ENCODE data around the gene ANKH.

The ANKH gene

DNA sequence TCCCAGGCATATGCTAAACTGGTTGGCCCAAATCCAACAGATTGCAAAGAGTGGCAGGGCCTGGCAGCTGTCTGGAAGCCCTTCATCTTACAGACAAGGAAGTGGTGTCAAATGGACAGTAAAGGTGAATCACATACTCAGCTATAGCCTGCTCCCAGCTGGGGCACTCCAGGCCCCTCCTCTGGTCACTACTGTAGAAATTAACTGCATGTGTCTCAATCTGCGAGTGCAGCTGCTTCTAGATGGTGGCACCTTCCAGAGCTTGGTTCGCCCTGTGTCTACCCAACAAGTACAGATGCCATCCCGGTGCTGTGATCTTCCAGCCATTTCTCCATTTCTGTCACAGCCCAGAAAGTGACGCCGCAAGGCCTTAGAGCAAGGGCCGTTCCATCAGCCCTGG lies 156.9 kb downstream of the ANKH start:
- DNase-seq (ENCODE audit: low read depth in 2 of 2) = no peak

DNA sequence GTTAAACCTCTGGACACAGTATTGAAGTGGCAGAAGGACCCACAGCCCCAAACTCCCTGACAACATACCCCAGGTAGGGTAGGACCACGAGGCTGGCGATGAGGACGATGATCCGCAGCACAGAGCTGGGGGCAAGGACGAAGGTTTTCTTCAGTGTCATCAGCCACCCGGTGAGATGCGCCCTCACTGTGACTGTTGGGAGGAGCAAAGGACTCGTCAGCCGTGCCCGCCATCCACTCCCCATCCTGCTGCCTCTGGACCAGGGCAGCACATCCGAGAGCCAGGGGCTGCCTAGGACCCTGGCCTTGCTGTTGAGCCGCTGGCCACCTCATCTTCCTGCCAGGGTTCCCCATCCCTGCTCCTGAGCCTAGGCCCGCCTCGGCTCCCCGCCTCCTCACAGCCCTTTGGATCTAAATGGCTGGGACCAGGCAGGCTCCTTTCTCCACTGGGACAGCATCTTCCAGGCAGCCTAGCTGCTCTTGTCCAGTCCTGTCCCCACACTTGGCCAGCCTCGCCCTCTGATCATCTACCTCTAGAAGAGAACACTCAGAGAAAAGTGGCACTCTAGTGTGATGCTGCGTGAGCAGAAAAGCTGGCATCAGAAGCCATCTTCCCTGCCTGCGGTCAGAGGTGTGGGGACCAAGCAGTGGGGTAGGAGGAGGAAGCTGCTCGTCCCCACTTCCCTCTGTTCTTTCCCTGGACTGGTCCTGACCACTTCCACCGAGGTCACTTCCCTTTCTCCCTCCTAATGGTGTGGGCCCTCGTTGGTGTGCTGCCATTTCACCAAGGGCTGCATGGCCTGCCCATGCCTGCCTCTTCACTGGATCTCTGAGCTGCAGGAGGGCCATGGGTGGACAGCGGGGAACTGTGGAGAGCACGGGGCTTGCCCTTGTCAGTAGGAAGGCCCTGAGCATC lies 157.8 kb downstream of the ANKH start:
- DNase-seq (ENCODE audit: low read depth in 2 of 2) = no peak

DNA sequence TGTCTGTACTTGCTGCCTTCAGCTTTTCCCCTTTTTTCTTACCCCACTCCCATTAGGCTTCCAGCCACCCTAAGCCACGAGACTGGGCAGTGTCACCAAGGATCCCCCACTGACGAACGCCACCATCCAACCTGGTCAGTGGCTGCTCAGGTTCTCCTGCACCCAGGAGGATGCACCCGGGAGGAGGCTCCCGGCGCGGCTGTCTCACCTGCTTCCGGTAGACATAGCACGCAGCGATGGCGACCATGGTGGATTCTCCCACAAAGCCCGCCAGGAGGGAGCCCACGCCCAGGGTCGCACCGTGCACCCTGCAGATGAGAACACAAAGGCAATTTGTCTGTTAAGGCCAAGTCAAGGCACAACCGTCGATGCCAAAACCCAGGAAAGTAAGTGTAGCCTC lies 158.9 kb downstream of the ANKH start:
- no peak for DNase-seq (ENCODE audit: low read depth in 2 of 2)

DNA sequence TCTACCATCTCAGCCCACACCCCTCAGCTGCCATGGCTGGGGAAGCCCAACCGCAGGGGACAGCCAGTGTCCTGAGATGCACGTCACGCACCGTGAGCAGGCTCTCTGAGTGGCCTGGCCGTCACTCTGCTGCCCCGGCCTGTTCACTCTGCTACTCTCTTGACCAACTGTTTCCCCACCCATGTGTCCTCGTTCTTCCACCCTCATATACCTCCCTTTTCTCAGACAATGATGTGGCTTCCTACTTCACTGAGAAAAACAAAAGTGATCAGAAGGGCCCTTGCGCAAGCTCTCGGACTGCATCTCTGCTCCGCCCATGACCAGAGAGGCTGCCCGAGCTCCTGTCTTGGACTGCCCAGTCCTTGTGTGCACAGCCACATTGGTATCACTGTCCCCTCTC lies 159.4 kb downstream of the ANKH start:
- no peak for DNase-seq (ENCODE audit: low read depth in 2 of 2)

DNA sequence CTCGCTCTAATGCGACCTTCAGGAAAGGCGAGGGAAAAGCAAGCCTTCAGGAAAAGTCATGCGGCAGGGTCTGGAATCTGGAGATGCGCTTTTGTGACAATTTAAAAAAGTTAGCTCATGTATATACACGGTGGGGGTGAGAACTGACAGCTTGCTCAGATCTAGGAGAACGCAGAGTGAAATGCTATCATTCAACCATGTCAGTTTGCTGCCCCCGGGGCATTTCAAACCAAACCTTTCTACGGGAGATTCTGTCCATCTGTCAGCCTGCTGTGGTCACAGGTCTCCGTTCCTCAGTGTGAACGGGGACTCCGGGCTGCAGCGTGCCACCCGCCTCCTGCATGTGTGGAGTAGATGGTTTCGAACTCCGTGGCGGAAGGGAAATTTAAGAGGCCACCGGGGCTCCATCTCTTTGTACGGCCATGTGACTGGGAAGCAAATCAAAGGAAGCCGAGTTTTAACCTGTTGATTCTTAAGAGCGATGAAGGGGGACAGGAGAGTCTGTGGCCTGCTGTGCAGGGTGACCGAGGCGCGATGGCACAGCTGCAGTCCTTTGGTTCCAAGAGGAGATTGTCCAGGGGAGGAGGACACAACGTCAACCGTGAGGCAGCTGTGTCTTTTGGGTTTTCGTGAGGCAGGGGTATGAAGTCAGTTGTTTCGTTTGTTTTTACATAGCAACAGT lies 161.1 kb downstream of the ANKH start:
- DNase-seq (ENCODE audit: low read depth in 2 of 2) = no peak

DNA sequence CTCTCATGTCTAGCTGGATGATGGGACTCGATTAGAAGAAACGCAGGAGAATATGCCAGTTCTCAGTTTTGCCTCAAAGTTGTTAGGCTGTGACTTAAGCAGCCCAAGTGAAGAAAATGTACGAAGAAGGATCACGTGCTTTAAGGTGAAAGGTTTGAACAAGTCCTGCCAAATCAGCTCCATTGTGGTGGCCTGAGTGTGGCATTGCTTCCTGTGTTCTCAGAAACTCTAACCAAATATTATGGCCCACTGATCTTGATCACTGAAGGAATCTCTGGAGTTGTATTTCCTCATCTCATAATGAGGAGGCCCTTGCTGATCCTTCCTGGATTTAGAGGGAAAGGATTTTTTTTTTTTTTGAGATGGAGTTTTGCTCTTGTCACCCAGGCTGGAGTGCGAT lies 163.0 kb downstream of the ANKH start:
- DNase-seq (ENCODE audit: low read depth in 2 of 2) = no peak

DNA sequence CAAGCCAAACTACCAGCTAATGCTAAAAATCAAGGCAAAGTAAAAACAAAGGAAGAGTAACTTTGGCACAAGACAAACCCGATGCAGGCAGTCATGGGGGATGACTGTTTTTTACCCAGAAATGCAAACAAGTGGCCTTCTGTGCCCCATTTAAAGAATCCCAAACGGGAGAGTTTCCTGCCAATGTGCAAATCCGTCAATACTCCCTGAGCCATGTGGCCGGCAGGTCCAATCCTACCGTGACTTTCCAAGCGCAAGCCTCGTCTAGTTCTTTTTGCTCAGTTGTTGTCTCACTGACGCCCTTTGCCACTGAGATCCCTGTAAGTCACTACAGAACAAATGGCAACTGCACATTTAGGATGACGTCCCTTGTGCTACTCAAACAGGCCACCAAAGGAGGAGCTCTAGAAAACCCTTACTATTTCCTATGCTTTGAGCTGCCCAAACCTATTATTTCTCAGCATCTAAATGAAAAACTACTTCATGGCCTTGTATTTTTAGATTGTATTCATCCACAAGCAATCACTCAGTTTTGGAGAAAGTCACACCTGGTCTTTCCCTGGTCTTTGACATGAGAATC lies 163.7 kb downstream of the ANKH start:
- DNase-seq (ENCODE audit: low read depth in 2 of 2) = no peak

DNA sequence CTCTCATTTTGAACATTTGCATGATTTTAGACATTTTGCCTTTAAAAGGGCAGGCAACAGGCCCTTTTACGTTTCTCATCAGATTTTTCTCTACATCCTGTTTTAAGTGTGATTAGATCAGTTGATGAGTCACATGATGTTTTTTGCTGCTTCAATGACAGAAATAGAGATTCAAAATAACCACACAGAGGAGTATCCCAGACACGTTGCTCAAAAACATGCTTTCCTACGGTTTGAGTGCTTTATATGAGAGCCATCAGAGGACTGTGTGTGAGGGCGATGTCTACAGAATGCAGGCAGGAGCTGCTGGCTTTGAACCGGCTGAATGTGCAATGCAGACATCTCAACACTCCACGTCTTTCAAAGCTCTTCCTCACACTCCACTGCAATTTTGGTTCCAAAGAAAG lies 165.0 kb downstream of the ANKH start:
- no peak for DNase-seq (ENCODE audit: low read depth in 2 of 2)

DNA sequence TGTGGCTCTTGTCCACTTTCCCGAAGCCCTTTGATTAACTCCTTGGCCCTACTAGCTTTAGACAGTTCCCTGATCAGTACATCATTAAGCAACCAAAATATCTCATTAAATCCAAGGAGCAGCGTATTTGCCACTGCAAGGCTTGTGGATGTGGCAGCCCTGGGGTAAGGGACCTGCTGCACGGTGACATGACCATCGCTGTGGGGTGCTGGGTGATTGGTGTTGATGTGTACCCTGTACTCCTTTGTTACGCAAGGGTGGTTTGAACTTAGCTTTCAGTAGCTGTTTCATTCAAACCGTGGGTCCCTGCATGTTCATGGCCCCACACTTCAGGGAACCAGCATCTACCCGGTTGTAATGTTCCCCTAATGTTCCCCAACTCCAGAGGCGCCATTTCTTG lies 166.0 kb downstream of the ANKH start:
- DNase-seq (ENCODE audit: low read depth in 2 of 2) = no peak

DNA sequence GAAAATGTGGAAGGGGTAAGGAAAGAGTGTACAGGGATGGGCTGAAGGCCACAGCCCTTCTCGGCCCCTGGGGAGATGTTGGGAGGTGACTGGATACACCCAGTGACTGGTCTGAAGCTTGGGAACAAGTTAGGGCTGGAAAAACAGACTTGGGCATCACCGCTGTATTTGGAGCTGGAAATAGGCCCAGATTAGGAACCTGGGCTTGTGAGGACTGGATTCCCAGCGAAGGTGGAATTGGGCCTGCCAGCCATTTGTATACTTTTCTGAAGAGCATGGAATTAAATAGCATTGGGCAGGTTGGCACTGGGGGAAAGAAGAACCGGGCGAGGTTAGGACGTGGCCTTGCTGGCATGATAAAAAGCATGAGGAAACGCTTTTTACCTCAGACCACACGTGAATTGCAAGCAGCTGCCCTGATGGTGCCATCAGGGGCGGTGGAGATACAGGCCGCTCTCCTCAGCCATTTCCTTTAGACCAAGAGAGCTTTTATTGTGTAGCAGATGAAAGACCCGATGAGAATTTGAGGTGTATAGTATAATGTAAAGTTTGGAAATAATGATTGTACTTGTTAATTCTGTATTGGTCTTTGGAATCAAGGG lies 169.2 kb downstream of the ANKH start:
- DNase-seq (ENCODE audit: low read depth in 2 of 2) = no peak

DNA sequence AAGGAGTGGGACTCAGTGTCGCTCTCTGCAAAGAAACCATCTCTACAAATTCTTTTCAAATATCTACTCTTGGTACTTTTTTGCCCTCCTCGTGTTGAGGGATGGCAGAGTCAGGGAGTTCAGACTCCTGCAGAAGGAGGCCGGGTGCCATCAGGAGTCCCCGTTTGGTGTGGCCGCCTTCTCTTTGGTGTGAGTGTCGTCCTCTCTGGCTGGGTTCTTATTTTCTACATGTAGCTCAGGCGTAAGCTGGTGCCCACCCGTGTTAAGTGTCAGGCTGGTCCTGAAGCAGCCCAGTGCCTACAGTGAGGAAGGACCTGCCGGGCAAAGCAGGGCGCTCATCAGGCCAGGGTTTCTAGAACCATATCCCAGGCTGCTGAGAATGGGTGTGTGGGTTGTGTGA lies 170.0 kb downstream of the ANKH start:
- no peak for DNase-seq (ENCODE audit: low read depth in 2 of 2)

DNA sequence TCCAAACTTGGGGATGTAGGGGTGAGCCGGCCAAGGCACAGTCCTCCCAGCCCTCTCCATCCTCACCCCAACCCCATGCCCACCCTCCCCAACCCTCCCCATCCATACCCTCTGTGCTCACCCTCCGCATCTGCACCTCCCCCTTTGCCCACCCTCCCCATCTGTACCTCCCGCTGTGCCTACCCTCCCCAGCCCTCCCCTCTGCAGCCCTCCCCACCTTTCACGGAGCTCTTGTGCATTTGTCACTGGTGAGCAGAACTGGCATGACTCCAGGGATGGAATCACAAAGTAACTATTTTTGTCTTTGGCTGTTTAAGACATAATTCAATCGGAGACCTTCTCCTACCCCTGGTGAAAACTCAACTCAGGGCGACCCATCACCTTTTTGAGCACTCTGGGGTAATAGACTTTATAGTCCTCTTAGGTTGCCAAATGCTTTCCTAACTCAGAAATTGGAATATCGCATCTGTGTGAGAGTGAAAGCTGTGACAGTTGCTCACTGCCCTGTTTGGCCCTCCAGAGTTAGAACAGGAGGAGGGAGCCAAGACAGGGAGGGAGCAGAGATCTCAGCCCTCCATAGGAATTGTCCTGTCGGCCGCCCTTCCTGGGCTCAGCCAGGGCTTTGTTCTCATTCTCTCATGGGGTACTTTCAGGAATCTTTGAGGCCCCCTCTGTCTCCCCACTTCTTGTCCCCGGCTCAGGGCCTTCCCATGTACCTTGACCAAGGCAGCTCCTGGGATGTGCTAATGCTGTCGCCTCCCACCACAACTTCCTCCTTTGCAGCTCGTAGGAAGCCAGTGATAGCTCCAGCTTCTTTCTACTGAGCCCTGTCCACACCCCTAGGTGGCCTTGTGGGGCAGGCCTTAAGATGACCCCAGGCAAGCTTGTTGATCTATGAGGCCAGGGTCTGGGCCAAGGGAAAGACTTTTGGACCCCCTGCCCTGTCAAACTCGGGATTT lies 170.8 kb downstream of the ANKH start:
- no peak for DNase-seq (ENCODE audit: low read depth in 2 of 2)

DNA sequence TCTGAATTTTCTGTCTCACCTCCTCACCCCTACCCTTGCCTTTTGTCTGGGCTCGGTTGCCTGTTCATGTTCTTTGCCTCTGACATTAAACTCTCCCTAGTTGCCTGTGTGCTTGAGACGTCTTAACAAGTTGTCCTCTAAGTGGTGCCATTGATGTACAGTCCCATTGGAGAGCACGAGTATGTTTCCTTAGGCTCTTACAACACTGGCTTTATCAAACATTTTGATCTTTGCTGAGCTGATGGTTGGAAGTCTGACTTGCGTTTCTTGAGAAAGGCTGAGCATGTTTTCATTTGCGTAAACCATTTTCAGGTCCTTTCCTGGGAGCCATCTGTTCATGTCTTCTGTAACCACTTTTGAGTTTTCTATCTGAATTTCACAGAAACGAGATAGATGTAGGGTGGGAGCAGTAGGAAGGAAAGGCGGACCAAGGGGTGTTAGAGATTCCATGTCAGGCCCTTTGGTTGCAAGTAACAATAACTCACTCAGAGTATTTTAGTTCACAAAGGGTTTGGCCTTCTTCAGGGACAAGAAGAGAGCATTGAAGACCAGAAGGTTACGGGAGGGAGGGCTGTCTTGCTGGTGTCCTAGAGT lies 171.7 kb downstream of the ANKH start:
- DNase-seq (ENCODE audit: low read depth in 2 of 2) = no peak

DNA sequence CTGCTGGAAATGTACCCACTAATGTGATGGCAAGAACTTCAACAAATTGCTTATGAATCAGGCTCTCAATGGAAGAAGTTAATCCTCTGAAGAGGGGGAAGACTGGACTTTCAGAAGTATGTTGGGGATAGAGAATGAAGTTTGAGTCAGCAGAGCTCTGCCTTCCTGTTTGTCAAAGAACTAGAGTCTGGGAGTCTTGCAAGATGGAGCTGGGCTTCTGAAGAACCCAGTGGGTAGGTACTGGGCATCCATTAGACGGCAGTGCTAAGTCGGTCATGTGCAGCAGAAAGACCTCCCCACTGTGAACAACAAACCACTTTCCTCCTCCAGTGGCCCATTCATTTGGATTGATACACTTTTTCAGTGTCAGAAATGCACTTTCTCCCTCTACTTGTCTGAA lies 172.4 kb downstream of the ANKH start:
- DNase-seq (ENCODE audit: low read depth in 2 of 2) = no peak

DNA sequence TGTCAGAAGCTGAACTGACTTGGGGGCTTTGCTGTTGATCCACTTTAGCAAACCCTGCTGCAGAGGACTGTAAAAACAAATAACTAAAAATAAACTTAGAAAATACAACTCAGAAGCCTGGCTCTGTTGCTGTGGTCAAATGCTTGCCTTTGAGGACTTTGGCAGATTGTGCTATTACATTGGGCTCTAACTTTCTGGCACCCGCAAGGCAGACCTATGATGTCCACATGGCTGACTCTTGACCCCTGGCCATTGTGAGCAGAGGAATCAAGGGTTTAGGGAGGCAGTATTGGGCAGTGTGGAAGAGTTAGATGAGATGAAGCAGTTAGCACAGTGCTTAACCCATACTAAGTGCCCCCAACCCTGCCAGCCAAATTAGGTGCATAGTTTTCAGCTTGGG lies 173.1 kb downstream of the ANKH start:
- no peak for DNase-seq (ENCODE audit: low read depth in 2 of 2)

DNA sequence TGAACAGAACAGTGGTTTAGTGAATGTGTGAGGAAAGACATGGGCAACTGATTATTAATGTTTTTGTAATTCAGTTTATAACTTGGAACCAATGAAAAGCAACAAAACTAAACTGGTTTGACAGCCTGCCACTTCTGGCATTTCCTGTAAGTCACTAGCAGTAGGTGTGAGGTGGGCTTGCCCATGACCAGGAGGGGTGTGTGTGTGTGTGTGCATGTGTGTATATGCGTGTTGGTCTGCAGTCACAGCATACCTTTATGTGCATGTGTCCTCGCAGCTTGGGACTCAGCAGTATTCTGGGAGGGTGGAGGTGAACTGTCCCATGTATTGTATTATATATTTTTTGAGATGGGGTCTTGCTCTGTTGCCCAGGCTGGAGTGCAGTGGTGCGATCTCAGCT lies 174.7 kb downstream of the ANKH start:
- no peak for DNase-seq (ENCODE audit: low read depth in 2 of 2)

DNA sequence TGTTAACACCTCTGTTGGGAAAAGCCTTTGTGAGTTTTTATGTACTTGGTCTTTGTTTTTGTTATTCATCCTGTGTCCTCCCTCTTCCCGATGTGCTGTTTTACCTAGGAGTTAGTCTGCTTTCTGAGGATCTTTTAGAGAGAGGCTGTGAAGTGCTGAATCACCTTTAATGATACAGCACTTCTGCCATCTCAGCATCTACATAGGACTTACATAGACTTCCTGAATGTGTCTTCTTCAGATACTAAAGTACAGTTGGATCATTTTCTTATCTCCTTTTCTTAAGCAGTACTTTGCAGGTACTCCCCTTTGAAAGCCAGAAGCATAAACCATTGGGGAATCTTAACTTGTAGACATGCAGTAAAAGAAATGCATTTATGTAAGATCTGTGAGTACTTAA lies 175.5 kb downstream of the ANKH start:
- no peak for DNase-seq (ENCODE audit: low read depth in 2 of 2)

DNA sequence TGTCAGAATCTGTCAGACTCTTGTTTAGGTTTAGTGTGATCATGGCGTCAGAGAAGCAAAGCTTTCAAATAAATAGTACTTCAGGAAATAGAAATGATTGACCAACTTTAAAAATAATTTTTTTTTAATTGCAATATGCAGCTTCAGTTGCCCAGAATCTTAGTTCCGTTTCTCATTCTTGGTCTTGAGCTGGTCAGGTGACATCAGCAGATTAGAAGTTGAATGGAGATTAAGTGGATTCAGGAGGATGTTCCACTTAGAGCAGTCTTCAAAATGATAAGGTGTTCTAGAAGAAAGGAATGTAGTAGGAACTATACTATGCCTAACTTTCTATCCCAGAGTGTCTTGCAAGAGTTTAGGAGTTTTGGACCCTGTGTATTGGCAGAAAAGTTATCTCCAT lies 176.4 kb downstream of the ANKH start:
- no peak for DNase-seq (ENCODE audit: low read depth in 2 of 2)

DNA sequence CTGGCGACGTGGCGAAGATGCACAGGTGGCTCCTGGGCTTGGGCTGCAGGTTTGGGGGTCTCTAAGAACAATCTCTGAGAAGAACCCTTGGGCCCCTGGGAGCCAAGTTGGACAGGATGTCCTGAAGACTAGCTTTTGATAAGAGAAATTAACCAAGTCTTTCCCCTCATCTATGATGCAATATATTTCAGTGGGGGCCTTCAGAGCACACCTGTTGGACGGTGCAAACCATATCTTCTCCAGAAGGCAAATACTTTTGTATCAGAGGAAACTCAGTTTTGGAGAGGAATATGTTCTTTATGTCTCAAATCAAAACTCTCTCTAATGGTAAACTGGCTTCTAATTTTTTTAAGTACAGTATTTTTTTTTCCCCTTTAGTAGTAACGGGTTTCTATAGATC lies 178.5 kb downstream of the ANKH start:
- DNase-seq (ENCODE audit: low read depth in 2 of 2) = no peak

DNA sequence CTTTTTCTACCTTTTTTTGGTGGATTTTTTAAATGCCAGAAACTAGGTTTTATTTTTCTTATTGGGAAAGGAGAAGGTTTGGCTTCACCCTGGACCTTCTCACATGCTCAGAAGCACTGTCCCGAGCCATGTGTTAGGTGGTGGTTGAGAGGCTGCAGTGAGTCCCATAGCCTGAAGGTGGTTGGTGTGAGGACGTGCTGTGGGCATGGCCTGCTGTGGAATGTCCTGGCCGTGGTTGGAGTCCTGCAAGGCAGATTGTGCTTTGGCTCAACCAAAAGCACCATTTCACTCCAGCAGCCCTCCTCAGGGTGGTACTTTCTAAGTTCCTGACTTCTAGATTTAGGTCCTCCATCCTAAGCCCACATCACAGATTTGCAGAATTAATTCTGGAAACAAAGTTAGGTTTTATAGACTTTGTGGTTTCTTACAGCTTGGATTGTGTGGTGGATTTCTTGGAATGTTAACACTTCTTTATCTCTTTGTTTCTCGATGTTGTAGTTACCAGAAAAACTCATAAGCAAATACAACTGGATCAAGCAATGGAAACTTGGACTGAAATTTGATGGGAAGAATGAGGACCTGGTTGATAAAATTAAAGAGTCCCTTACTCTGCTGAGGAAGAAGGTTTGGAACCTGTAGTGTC lies 184.4 kb downstream of the ANKH start:
- no peak for DNase-seq (ENCODE audit: low read depth in 2 of 2)

DNA sequence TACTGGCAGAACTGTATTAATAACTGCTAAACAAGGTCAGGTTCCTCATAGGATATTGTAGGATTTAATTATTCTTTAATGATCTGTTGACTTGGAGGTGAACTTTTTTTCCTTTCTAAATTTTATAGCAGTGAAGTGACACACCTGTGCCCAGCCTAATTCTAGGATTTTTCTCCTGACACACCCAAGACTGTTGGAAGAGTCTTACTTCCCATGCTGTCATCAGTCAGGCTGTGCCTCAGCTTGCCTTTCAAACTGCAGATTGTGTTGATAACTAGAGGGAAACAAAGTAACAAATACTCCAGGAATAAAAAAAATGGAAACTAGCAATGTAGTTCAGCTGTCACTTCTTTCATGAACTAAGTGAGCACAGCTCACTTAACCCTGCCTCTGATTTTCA lies 185.1 kb downstream of the ANKH start:
- DNase-seq (ENCODE audit: low read depth in 2 of 2) = no peak

Data from stimulated activated CD8-positive, alpha-beta memory T cell treated with anti-CD3 and anti-CD28 coated beads, Interleukin-7, amount 100 ng/mL, for 1 hour (primary cell).